ENCODE data around the gene THUMPD3.

THUMPD3 gene

GRCh38 chr3:9397906-9398699 is 35.2 kb downstream of the THUMPD3 start:
- DNase-seq = peak; percentile 23

DNA sequence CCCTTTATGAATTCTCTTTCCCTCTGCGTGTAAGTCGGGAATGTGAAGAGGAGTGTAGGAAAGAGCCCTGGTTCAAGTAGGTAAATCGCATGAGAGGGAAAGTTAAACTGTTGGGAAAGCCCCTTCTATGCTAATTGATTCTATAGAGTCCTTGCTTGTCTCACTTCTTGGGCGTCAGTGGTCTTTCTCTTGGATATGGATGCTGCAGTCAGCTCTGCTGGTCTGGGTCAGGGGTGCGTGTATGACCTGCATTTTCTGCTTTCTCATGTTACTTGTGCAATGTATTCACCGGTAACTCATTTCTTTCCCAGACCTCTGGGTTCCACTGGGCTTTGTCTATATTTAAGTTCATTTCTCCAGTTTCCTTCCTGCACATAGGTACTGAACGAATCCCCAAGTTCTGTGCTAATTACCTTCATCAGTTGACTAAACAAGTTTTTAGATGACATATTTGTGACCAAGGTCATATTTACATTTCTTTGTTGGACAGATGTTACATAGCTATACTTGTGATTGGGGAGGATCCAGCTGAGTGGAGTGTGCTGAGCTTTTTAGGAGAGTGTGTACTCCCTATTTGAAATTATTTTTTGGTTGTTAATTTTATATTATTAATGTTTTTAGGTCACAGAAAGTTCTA is 36.0 kb downstream of the THUMPD3 start:
- DNase-seq = no peak

GRCh38 chr3:9399337-9399703 is 36.5 kb downstream of the THUMPD3 start:
- DNase-seq = no peak

DNA sequence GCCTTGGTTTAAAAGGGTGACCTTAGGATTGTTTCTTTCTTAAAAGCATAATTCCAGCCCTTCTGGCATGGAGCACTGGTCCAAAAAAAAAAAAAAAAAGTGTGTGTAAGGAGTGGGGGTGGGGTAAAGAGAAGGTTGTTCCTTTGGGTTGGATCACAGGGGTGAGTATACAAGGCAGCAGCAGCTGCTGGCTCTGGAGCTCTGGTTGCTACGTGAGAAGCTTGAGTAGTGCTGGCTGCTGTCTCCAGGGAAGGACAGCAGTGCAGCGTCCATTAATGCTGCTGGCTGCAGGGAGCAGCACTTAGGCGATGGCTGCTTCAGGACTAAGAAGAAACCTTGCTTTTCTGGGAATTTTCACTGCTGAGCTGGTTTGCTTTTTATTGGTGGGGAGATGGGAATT is 36.9 kb downstream of the THUMPD3 start:
- DNase-seq = no peak

DNA sequence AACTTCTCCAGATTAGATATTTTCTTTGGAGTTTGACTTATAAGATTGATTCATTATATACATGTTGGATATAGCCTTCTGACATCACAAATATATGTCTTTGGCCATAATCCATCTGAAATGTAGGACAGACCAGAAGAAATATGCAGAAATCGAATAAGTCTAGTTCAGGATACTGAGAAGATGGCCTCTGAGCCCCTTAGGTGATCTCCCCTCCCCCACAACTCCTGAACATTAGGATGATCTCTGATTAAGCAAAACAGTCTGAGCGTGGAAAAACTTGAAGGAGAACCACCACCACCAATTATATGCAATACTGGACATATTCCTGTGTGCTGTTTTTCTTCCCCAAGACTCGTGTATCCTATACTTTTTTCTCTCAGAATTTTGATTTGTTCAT is 37.8 kb downstream of the THUMPD3 start:
- no peak for DNase-seq

DNA sequence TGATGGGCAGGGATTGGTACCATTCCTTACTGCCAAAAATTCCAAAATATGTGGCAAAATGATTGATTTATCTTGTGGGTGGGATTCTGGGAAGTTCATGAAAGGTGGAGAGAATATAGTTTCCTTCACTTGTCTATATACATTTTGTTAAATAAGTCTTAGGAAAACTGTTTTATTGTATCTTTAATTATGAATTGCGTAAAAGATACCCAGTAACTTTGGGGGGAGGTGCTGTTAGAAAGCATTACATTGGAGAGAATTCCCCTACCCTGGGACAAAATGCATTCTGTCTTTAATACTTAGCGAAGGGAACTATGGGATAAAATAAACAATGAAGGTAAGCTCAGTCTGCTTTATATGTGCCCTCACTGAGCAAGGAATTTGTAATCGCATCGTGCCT is 39.1 kb downstream of the THUMPD3 start:
- no peak for DNase-seq

DNA sequence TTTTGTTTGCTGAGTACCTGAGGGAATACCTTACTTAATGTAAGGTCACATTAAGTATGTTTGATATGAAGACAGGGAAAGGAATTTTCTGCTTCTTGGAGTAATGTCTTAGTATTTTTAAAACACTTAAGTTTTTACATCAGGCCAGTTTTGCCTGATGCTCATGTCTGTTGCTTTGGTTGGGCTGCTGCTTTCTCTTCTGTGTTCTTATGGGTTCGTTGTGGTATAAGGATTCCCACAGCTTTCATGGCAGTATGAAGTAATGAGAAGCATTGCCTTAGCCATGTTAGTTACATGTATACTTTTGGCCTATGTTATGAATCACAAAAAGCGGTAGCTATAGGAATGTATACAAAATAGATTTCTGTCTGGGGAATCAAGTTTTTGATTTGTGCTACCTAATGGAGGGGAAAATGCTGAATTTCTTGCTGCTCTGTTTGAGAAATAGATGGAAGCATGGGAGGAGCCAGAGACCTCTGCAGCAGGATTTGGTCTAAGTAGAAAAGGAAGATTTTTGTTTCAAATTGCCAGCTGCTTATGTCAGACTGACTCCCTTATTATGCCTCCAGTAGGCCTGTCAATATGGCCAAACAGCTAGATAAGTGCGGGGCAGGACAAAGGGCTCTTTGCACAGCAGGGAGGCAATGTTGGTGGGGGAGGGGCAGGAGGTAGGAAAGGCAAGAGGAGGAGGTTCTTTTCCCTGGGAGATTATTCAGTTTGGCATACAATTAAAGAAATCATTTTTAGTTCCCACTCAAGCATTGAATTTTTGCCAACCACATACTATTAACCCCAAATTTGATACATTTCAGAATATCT is 39.8 kb downstream of the THUMPD3 start:
- DNase-seq = no peak

DNA sequence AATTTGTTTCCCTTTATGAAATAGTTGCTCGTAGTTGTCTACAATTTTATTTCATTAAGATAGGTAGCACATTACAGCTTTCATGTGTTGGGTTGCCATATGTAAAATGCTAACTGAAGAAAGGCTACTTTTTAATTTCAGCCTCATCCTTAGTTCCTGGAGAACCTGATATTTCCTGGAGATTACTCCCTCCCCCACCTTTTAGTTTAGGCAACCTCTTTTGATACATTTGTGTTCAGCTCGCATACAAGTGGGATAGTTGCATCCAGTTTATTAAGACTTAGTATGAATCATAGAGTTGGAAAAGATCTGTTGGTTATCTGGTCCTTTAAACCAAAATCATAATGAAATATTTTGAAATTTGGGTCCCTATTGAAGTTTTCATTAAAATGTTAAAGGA is 40.6 kb downstream of the THUMPD3 start:
- DNase-seq = no peak

DNA sequence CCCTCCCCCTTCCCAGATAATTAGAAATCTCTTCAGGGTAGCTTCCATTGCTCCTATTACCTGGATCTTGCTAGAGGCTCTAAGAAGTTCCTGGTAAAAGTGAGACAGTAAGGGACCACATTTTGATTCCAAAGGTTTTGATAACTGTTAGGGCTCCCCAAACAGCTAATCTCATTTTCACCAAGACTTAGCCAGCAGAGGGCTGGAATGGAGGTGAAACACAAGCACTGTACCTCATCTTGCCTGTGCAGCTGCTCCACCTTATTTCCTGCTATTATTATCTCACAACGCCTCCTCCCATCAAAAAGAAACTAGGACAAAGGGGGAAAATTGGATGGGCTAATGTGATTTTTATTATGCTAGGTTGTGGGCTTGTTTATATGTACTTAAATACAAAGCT is 41.8 kb downstream of the THUMPD3 start:
- no peak for DNase-seq

DNA sequence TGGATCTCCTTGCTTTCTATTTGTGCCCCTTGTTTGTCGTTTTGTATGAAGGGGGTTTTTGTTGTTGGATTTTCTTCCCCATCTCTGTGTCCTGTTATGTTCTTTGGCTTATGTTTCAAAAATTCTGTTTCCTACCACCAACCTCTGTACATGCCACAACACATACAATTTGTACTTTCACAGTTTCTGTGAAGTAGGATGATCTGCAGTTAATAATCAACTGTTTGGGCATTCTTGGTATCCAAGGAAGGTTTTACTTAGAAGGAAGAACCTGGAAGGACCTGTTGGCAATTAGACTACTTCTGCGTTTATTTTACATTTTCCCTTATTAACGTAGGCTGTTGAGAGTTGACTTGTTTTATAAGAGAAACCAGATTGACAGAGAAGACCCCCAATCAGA is 42.9 kb downstream of the THUMPD3 start:
- no peak for DNase-seq

- no peak for DNase-seq
Measured at GRCh38 chr3:9406856-9407626, 44.2 kb downstream of the THUMPD3 start.

DNA sequence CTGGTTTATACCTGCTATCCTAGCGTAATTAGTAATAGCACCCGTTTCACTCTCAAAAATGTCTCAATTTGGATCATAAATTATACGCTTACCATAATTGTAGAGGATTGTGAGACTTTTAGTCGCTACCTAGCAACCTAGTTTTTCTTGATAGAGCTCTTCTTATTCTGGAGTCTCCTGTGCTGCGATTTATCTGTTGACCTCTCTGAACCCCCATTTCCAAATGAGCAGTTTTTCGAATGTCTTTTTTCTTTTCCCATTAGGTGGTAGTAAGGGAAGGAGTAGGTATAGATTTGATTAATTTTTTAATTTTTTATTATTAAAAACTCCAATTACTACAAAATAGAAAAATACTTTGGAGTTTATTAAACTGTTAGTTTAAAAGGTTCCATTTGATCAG is 45.2 kb downstream of the THUMPD3 start:
- DNase-seq = no peak

DNA sequence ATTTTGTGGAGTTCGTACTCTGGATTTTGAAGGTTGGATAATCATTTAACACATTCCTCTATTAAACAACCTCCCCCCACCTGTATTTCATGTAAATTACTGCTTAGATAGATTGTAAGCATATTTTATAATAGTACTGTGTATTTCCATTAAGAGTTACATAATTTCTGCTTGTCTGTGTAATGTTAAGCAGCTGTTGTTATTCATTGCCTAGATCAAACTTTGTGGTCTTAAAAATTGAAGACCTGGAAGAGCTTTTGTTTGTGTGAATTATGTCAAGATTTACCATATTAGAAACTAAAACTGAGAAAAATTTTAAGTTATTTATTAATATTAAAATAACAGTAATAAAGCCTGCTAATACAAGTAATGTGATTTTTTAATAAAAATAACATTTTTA is 45.7 kb downstream of the THUMPD3 start:
- DNase-seq = no peak

- DNase-seq = no peak
Measured at GRCh38 chr3:9409981-9410854, 47.4 kb downstream of the THUMPD3 start.

DNA sequence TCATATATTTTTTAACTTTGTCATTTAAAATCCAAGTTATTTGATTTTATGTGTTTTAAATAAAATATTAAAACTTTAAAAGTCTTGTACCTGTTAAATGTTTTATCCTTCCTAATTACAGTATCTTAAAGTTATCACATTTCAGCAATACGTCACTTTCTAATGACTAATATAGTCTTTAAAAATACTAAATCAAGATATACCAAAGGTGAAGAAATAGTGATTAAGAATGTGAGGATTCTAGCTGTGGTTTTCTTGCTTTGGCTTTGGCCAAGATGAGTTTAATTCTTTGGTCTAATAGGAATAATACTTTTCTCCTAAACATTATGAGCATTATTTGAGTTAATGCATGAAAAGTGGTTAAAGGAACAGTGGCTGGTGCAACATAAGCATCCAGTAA is 48.4 kb downstream of the THUMPD3 start:
- no peak for DNase-seq

GRCh38 chr3:9412293-9412692 is 49.4 kb downstream of the THUMPD3 start:
- DNase-seq = no peak

- no peak for DNase-seq
Measured at GRCh38 chr3:9414826-9415225, 52.0 kb downstream of the THUMPD3 start.

- no peak for DNase-seq
Measured at GRCh38 chr3:9415485-9416138, 52.8 kb downstream of the THUMPD3 start.

GRCh38 chr3:9416139-9416780 is 53.4 kb downstream of the THUMPD3 start:
- DNase-seq = no peak

- DNase-seq = no peak
Measured at GRCh38 chr3:9420850-9421549, 58.1 kb downstream of the THUMPD3 start.

All from T-helper 9 cell (primary cell).